Mesendoderm (in vitro differentiated cells): Measurements from ENCODE around the gene KLF12.

Source experiments
- DNase-seq: peaks from one replicate; pipeline ENCODE4 v3.0.0; 2013
- H2AK5ac ChIP-seq: 2 replicates; pipeline ENCODE4 v1.6.1; 2013; ENCODE audit warnings: low read length, inconsistent platforms
- H2BK120ac ChIP-seq: 2 replicates; pipeline ENCODE4 v1.6.1; 2013; ENCODE audit warnings: low read depth, mild to moderate bottlenecking, low read length, moderate library complexity, mixed read lengths
- H2BK15ac ChIP-seq: replicated peaks from 2 replicates; pipeline ENCODE4 v1.6.1; 2013; ENCODE audit warnings: low read depth, mild to moderate bottlenecking, moderate library complexity
- H2BK5ac ChIP-seq: 2 replicates; pipeline ENCODE4 v1.6.1; 2013; ENCODE audit warnings: low read length, inconsistent platforms
- H3K18ac ChIP-seq: 2 replicates; pipeline ENCODE4 v1.6.1; 2013; ENCODE audit warnings: mild to moderate bottlenecking, low read length, mixed read lengths
- H3K23ac ChIP-seq: one replicate; pipeline ENCODE4 v1.6.1; 2013; ENCODE audit warnings: low read length
- H3K27ac ChIP-seq: 2 replicates; pipeline ENCODE4 v1.5.1; 2013; ENCODE audit warnings: low read depth, mild to moderate bottlenecking, inconsistent platforms, low read length, moderate library complexity
- H3K27me3 ChIP-seq: 2 replicates; pipeline ENCODE4 v1.6.1; 2013; ENCODE audit warnings: low read length, control low read depth, mild to moderate bottlenecking, inconsistent platforms; ENCODE audit not compliant: insufficient read depth, poor library complexity
- H3K36me3 ChIP-seq: 2 replicates; pipeline ENCODE4 v1.6.1; 2013; ENCODE audit warnings: low read length, inconsistent platforms; ENCODE audit not compliant: control insufficient read depth, insufficient read depth
- H3K4ac ChIP-seq: one replicate; pipeline ENCODE4 v1.6.1; 2013; ENCODE audit warnings: low read depth, mild to moderate bottlenecking, low read length, moderate library complexity
- H3K4me1 ChIP-seq: 2 replicates; pipeline ENCODE4 v1.6.1; 2013; ENCODE audit warnings: low read depth, low read length, inconsistent platforms; ENCODE audit not compliant: control insufficient read depth
- H3K4me2 ChIP-seq: 2 replicates; pipeline ENCODE4 v1.6.1; 2013; ENCODE audit warnings: low read length
- H3K4me3 ChIP-seq: 2 replicates; pipeline ENCODE4 v1.5.1; 2013; ENCODE audit warnings: mild to moderate bottlenecking, low read length
- H3K56ac ChIP-seq: one replicate; pipeline ENCODE4 v1.6.1; 2013; ENCODE audit warnings: low read length
- H3K79me1 ChIP-seq: 2 replicates; pipeline ENCODE4 v1.6.1; 2013; ENCODE audit warnings: low read length, inconsistent platforms
- H3K79me2 ChIP-seq: 2 replicates; pipeline ENCODE4 v1.6.1; 2013; ENCODE audit warnings: mild to moderate bottlenecking, low read length; ENCODE audit not compliant: control insufficient read depth, insufficient read depth
- H3K9ac ChIP-seq: 2 replicates; pipeline ENCODE4 v1.6.1; 2013; ENCODE audit warnings: low read length, inconsistent platforms
- H4K5ac ChIP-seq: one replicate; pipeline ENCODE4 v1.6.1; 2013; ENCODE audit warnings: low read length
- H4K8ac ChIP-seq: one replicate; pipeline ENCODE4 v1.6.1; 2013; ENCODE audit warnings: low read depth, mild to moderate bottlenecking, control low read depth, low read length, moderate library complexity
- WGBS: extraction: QIAGEN DNeasy Blood & Tissue Kit; methylation state at CpG from one replicate; pipeline ENCODE4 v1.1.7; 2013; ENCODE audit warnings: low lambda C conversion rate, missing lambda C conversion rate; ENCODE audit not compliant: insufficient coverage; ENCODE audit errors: extremely low coverage; 5-methylcytosine and 5-hydroxymethylcytosine counted together

KLF12 gene

GRCh38 chr13:74134777-74135325 is 647 bp upstream of the KLF12 start:
- Histone ChIP-seq H4K5ac (no peak overlapping the region), H2BK5ac (peak overlapping the region; percentile 73), H3K79me2 (peaks cover 15% of the 10 kb centered on the region), H3K23ac (peak overlapping the region; percentile 45), H3K9ac (peak overlapping the region; percentile 92), H3K79me1 (peaks cover 7% of the 10 kb centered on the region), H4K8ac (no peak overlapping the region), H2BK15ac (no peak overlapping the region), H3K27ac (peak overlapping the region; percentile 81), H2BK120ac (peak overlapping the region; percentile 89), H3K18ac (peak overlapping the region; percentile 99), H3K36me3 (no peaks in the 10 kb centered on the region), H3K27me3 (peaks cover 2% of the 10 kb centered on the region), H3K4me1 (peaks cover 2% of the 10 kb centered on the region), H3K4me3 (peak overlapping the region; percentile 72), H2AK5ac (no peak overlapping the region), H3K56ac (peak overlapping the region; percentile 89), H3K4ac (peak overlapping the region; percentile 99), H3K4me2 (peak overlapping the region; percentile 64)
- WGBS: no CpG with 5 or more reads among the region's 63 CpGs
- peak; percentile 68 for DNase-seq

GRCh38 chr13:74133657-74134201 is 475 bp downstream of the KLF12 start:
- no peaks in the 10 kb centered on the region for H3K36me3 ChIP-seq
- peak overlapping the region; percentile 76 for H3K9ac ChIP-seq
- no peak overlapping the region for H3K23ac ChIP-seq
- peak overlapping the region; percentile 99 for H3K4ac ChIP-seq
- no peak overlapping the region for H2BK5ac ChIP-seq
- peak overlapping the region; percentile 99 for H3K18ac ChIP-seq
- H2BK15ac ChIP-seq: no peak overlapping the region
- DNase-seq: peak; percentile 86
- H3K56ac ChIP-seq: peak overlapping the region; percentile 92
- peak overlapping the region; percentile 75 for H3K4me3 ChIP-seq
- peak overlapping the region; percentile 93 for H3K4me2 ChIP-seq
- H2BK120ac ChIP-seq: peak overlapping the region; percentile 85
- peaks cover 2% of the 10 kb centered on the region for H3K27me3 ChIP-seq
- peak overlapping the region; percentile 63 for H3K27ac ChIP-seq
- peaks cover 2% of the 10 kb centered on the region for H3K4me1 ChIP-seq
- H3K79me1 ChIP-seq: peaks cover 9% of the 10 kb centered on the region
- H4K5ac ChIP-seq: no peak overlapping the region
- H4K8ac ChIP-seq: no peak overlapping the region
- whole genome bisulfite sequencing: no CpG with 5 or more reads among the region's 35 CpGs
- peaks cover 20% of the 10 kb centered on the region for H3K79me2 ChIP-seq
- no peak overlapping the region for H2AK5ac ChIP-seq

GRCh38 chr13:74132776-74133656 is 1.2 kb downstream of the KLF12 start:
- Histone ChIP-seq H2BK5ac (no peak overlapping the region), H3K23ac (no peak overlapping the region), H3K27me3 (no peaks in the 10 kb centered on the region), H3K36me3 (no peaks in the 10 kb centered on the region), H2BK15ac (no peak overlapping the region), H3K4me3 (peak overlapping the region; percentile 75), H4K8ac (no peak overlapping the region), H3K4ac (no peak overlapping the region), H3K27ac (no peak overlapping the region), H3K4me1 (peaks cover 2% of the 10 kb centered on the region), H4K5ac (no peak overlapping the region), H3K56ac (peak overlapping the region; percentile 92), H3K9ac (peak overlapping the region; percentile 76), H2AK5ac (no peak overlapping the region), H3K79me1 (peaks cover 9% of the 10 kb centered on the region), H3K18ac (no peak overlapping the region), H3K4me2 (peak overlapping the region; percentile 93), H3K79me2 (peaks cover 20% of the 10 kb centered on the region), H2BK120ac (no peak overlapping the region)
- WGBS: no CpG with 5 or more reads among the region's 34 CpGs
- peak; percentile 75 for DNase-seq

- no peak overlapping the region for H2BK120ac ChIP-seq
- H2AK5ac ChIP-seq: no peak overlapping the region
- no peak overlapping the region for H3K4ac ChIP-seq
- no peak overlapping the region for H2BK15ac ChIP-seq
- no peak overlapping the region for H4K8ac ChIP-seq
- WGBS: no CpG with 5 or more reads among the region's 17 CpGs
- H4K5ac ChIP-seq: no peak overlapping the region
- peaks cover 9% of the 10 kb centered on the region for H3K79me1 ChIP-seq
- no peak overlapping the region for H3K27ac ChIP-seq
- H3K36me3 ChIP-seq: no peaks in the 10 kb centered on the region
- H3K4me1 ChIP-seq: peaks cover 2% of the 10 kb centered on the region
- H3K79me2 ChIP-seq: peaks cover 20% of the 10 kb centered on the region
- peak overlapping the region; percentile 75 for H3K4me3 ChIP-seq
- H3K27me3 ChIP-seq: no peaks in the 10 kb centered on the region
- H3K18ac ChIP-seq: no peak overlapping the region
- no peak overlapping the region for H2BK5ac ChIP-seq
- peak overlapping the region; percentile 93 for H3K4me2 ChIP-seq
- peak overlapping the region; percentile 75 for H3K56ac ChIP-seq
- no peak overlapping the region for H3K23ac ChIP-seq
- DNase-seq: no peak
- H3K9ac ChIP-seq: peak overlapping the region; percentile 76
Measured at GRCh38 chr13:74132152-74132775, 1.9 kb downstream of the KLF12 start.

- Histone ChIP-seq H3K79me1 (peaks cover 9% of the 10 kb centered on the region), H2AK5ac (no peak overlapping the region), H3K27ac (no peak overlapping the region), H4K8ac (no peak overlapping the region), H3K4me2 (no peak overlapping the region), H3K79me2 (peaks cover 20% of the 10 kb centered on the region), H3K36me3 (no peaks in the 10 kb centered on the region), H3K23ac (no peak overlapping the region), H2BK120ac (no peak overlapping the region), H3K4me3 (no peak overlapping the region), H3K4me1 (peaks cover 2% of the 10 kb centered on the region), H3K56ac (no peak overlapping the region), H2BK15ac (no peak overlapping the region), H3K18ac (no peak overlapping the region), H3K4ac (no peak overlapping the region), H3K27me3 (no peaks in the 10 kb centered on the region), H2BK5ac (no peak overlapping the region), H4K5ac (no peak overlapping the region), H3K9ac (no peak overlapping the region)
- no peak for DNase-seq
- WGBS: no CpG with 5 or more reads among the region's 3 CpGs
Measured at GRCh38 chr13:74131227-74131626, 3.0 kb downstream of the KLF12 start.
